GM10266 (cell line): ENCODE results near the gene HSPA14.

Experiments
- DNase-seq: peaks from one replicate; pipeline ENCODE4 v3.0.0; 2012; ENCODE audit errors: extremely low spot score
- TF ChIP-seq, protein P1 (sequence below): IDR thresholded peaks from 2 replicates; pipeline ENCODE4 v1.5.1; 2012; ENCODE audit warnings: mild to moderate bottlenecking, low read depth; ENCODE audit not compliant: control insufficient read depth, insufficient read depth; ENCODE audit errors: missing control alignments

Gene HSPA14

GRCh38 chr10:14822879-14823755, 15.0 kb upstream of the HSPA14 start:
- TF ChIP-seq, protein P1, sequence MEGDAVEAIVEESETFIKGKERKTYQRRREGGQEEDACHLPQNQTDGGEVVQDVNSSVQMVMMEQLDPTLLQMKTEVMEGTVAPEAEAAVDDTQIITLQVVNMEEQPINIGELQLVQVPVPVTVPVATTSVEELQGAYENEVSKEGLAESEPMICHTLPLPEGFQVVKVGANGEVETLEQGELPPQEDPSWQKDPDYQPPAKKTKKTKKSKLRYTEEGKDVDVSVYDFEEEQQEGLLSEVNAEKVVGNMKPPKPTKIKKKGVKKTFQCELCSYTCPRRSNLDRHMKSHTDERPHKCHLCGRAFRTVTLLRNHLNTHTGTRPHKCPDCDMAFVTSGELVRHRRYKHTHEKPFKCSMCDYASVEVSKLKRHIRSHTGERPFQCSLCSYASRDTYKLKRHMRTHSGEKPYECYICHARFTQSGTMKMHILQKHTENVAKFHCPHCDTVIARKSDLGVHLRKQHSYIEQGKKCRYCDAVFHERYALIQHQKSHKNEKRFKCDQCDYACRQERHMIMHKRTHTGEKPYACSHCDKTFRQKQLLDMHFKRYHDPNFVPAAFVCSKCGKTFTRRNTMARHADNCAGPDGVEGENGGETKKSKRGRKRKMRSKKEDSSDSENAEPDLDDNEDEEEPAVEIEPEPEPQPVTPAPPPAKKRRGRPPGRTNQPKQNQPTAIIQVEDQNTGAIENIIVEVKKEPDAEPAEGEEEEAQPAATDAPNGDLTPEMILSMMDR, result peak; percentile 72
- DNase-seq, result peak; percentile 49

GRCh38 chr10:14823966-14824365, 14.1 kb upstream of the HSPA14 start:
- no peak for DNase-seq
- TF ChIP-seq, protein P1, result no peak

GRCh38 chr10:14826076-14826829, 11.9 kb upstream of the HSPA14 start:
- DNase-seq, result no peak
- TF ChIP-seq, protein P1, result no peak

DNA sequence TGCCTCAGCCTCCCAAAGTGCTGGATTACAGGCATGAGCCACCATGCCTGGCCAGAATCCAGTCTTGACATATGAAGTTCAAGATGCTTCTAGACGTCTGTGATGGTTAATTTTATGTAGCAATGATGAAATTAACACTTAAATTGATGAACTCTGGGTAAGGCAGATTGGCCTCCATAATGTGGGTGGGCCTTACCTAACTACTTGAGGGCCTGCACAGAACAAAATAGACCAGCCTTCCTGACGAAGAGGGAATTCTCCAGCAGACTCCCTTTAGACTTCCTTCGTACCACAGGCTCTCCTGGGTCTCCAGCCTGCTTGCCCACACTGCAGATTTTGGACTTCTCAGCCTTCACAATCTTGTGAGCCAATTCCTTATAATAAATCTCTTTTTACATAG, 5.0 kb upstream of the HSPA14 start:
- TF ChIP-seq, protein P1, result no peak
- DNase-seq, result no peak

GRCh38 chr10:14836208-14836607, 1.9 kb upstream of the HSPA14 start:
- DNase-seq, result no peak
- TF ChIP-seq, protein P1, result no peak

DNA sequence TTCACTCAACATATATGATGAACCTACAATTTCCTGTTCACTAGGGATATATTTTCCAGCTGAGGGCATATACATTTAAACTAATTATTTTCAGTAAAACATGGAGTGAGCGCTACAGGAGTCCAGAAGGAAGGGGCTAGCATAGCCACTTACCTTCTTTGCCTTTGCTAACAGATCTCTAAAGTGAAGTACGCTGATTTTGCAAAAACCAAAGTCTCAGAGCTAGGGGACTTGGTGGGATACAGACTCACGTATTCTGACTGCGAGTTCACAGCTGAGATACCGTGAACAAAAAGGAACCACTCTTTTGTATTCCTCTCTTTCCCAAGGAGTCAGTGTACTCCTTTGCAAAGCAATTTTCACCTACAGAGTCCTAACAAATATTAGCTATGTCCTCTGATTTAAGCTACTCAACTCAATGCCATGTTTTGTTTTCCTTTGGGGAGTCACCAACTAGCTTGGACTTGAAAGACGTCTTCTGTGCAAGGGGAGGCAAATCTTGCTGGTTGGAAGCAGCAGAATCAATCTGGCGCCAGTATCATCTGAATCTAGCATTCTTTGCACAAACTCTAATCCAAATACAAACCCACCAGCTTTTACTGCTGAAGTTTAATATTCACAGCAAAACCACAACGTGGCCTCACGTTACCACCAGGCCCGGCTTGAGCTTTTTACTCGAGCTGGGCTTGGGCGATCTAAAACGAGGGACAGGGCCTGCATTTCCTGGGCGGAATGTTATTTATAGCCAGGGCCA, 926 bp upstream of the HSPA14 start:
- no peak for DNase-seq
- TF ChIP-seq, protein P1, result no peak
